Left lobe of liver (tissue), 2 donors: Measurements from ENCODE around the gene TMEM178B. TPM values are rescaled to one million over a fixed set of nuclear protein-coding genes. Genes with fewer than 3 reads are reported as not detected.
A peak's percentile ranks its signal among the peaks of the same experiment; 100 is the strongest.

Experiments
- ATAC-seq: fragments of 200-7000 bp; cut with Tn5 transposase; one replicate; pipeline ENCODE4 v1.9.1; 2020; ENCODE audit warnings: mild to moderate bottlenecking, moderate library complexity
- DNase-seq: peaks from one replicate; pipeline ENCODE4 v3.0.0-alpha.2; 2020; ENCODE audit warnings: low spot score
- total RNA-seq: library from RNA; stranded (reverse); gene quantifications from one replicate; pipeline ENCODE4 v1.2.1, GENCODE V29; 2021
- donor health status: DM: no; HTN: no; CAD: no; lungs with moderate emphysema.
- donor health status: DM: no; HTN: yes; CAD: no.

Gene TMEM178B
- total RNA-seq, 1 donor from 2014 or later, result not detected

DNA sequence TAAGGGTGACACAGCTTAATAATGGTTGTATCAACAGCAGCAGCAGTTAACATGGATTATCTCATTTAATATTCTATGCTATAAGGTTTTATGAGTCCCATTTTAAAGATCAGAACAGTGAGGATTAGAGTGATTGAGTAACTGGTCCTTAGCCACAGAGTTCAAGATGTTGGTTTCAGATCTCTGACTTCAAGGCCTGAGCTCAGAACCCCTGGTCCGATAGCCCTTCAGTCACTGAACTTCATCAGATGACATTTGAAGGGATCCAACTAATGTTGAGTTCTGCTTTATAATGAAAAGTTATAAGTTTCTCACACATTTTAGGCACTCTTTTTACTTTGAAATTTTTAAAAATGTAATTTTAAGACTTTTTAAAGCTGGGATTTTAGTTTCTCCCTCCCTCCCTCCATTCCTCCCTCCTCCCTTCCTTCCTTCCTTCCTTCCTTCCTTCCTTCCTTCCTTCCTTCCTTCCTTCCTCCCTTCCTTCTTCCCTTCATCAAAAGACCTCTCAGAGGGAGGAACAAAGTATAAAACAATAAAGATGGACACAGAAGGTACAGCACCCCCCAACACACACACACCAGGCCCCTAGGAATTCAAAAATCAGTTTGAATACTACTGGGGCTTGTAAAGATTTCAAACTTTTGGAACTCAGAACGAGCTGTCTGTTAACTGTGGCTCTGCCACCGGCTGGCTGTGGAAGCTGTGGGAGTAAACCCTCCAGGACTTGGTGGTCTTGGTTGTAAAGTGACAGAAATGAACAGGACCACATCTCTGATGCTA lies 270.5 kb downstream of the TMEM178B start:
- no peak for DNase-seq
- ATAC-seq, result no peak

DNA sequence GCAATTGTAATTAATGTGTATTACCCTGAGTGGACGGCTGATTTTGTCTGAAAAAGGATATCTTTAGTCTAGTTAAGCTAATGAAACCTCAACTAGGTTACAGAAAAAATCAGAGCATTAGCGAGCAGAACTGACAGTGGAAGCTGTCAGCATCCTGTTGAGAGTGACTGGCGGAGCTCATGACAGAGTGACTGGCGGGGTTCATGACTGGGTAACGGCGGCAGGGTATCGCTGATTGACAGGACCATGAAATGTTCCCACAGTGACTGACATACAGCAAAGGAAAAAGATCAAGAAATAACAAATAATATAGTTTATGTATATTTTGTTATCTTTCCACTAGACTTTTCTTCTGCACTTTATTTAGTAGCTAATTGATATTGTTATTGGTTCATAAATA lies 274.9 kb downstream of the TMEM178B start:
- no peak for DNase-seq
- no peak for ATAC-seq

DNA sequence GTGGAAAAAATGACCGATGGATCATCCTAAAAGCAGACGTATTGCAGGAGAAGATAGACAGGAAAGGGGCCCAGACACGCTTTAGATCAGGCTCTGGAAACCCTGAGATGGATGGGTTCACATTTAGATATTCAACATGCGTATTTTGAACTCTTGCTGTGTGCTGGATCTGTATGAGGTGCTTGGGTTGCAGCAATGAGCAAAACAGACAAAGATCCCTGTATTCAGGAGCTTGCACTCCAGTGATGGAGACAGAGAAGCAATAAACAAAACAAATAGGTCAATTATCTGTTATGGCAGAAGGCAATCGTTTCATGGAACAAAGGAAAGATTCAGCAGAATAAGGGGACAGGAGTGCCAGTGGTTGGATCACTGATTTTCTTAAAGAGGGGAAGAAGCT lies 275.5 kb downstream of the TMEM178B start:
- no peak for DNase-seq
- no peak for ATAC-seq

DNA sequence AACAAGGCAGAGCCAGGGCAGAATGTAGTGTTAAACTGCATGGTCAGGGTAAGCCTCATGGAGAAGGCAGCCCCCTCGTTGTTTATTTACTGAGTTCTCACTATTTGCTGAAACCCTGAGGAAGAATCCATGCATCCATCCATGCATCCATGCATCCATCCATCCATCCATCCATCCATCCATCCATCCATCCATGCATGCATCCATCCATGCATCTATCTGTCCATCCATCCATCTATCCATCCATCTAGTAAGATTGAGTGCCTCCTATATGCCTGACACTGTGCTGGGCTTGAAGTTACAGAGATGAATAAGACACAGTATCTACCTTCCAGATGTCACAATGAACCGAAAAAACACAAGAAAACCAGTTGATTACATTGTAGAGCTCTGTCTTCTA lies 275.9 kb downstream of the TMEM178B start:
- ATAC-seq, result no peak
- no peak for DNase-seq

DNA sequence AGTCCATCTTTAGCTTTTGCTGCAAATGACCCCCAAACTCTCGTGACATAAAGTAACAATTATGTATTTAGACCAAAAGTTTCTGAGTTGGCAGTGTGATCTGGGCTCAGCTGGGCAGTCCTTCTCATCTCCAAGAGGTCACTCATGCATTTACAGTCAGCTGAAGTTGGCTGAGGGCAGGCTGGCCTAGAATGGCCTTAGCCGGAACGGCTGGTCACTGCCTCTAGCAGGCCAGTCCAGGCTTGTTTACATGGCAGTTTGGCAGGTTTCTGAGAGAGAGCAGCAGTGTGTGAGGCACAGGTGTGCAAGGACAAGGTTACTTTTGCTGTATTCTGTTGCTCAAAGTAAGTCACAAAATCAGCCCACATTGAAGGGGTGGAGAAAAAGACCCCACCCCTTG lies 277.3 kb downstream of the TMEM178B start:
- no peak for ATAC-seq

DNA sequence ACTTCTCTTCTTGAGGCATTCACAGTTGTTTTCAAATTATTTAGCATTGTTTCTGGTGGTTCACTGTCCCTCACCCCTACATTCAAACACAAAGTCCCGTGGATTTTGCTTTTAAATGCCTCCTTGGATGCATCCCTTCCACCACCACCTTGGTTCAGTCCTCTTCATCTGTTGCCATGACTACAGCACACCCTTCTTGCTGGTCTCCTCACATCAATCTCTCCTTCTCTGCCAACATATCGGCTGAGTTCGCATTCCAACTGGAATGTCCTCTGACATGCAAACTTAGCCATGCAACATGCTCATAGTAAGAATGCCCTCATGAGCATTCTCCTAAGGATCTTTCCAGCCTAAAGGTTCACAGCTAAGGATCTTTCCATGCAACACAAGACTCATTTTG lies 279.1 kb downstream of the TMEM178B start:
- DNase-seq, result no peak
- ATAC-seq, result no peak

More for the DNA sequence above, 277.3 kb downstream of the TMEM178B start:
- DNase-seq, result no peak

DNA sequence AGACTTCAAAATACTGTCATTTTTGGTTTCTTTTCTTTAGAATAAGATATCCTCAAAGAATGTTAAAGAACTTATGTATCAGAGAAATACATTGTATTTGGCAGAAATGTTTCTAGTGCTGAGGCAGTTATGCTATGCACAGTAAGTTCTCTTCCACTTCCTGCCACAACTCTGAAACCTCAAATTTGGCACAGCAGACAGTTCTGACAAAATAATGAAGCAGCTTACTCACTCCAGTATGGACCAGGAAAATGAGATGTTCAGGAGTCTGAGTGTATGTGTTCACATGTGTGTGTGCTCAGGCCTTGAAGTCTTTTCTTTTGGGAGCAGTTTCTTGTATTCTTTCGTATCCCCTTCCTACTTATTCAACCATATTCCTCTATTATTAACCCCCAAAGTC lies 280.4 kb downstream of the TMEM178B start:
- DNase-seq (no peak), ATAC-seq (no peak)

DNA sequence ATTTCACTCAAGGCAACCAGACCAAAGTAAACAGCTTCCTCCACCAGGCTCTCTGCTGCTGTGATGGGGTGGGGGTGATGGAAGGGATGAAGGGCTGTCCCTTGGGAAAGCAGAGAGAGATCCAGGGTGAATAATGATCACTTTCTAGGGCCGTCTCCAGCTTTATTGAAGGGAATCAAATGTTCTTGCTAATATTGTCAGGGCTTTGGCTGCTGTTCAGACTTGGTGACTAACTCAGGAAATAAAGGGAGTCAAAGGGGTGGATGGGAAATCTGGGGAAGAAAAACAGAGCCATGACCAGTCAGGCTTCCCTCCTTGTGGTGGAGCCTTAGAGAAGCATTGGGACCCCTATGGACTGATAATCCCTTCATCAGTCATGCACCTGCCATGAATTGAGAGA lies 281.2 kb downstream of the TMEM178B start:
- DNase-seq (no peak), ATAC-seq (no peak)

DNA sequence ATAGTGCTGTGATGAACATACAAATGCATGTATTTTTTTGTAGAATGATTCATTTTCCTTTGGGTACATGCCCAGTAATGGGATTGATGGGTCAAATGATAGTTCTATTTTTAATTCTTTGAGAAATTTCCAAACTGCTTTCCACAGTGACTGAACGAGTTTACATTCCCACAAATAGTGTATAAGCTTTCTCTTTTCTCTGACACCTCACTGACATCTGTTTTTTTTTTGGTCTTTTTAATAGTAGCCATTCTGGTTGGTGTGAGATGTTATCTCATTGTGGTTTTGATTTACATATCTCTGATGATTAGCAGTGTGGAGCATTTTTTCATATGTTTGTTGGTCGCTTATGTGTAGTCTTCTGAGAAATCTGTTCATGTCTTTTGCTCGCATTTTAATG lies 282.3 kb downstream of the TMEM178B start:
- DNase-seq (no peak), ATAC-seq (no peak)

DNA sequence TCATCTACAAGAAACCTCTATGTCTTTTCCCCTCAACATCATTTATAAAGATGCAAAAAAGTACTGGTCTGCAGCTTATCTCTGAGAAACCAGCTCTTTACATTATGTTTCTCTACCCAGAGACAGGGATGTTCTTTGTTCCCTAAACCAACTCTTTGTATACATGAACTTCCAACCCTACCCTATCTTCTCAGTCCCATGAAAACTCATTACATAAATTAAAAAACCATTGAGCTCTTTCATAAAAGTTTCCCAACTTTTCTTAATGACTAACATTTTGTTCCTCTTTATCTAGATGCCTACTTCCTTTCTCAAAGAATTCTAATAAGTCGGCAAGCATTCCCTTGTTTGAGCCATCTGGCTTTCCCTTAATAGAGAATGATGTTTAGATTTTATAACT lies 284.5 kb downstream of the TMEM178B start:
- DNase-seq (no peak), ATAC-seq (no peak)

DNA sequence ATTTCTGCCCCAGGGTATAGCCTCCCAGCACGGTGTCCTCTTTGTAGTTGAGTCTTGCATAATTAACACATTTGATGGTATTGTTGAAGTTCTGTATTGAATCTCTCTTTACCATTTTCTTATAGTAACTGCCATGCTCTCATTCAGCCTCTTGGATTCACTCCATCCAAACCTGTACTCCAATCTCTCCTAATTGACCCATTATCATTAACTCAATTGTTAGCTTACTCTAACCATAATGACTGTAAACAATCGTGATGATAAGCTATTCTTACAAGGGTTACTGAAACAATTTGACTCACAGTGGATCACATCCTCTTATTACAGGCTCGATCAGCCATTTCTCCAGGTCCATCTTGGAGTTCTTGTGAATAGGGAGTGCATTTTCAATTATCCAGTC lies 285.4 kb downstream of the TMEM178B start:
- no peak for ATAC-seq

DNA sequence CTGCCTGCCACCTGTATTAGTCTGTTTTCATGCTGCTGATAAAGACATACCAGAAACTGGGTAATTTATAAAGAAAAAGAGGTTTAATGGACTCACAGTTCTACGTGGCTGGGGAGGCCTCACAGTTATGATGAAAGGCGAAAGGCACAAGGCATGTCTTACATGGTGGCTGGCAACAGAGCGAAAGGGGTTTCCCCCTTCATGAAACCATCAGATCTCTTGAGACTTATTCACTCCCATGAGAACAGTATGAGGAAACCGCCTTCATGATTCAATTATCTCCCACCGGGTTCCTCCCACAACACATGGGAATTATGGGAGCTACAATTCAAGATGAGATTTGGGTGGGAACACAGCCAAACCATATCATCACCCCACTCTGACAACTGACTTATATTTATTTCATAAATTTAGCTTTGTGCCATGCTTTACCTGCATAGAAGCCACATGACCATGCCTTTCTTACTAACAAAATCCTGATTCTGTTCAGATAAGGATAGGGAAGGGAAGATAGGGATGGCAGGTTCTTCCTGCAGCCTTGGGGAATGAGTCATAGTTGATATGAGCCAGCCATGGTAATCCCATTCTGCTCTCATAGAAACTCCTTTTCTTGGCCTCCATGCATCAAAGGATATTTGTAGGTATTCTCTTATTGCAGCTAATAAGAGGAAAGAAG lies 286.0 kb downstream of the TMEM178B start:
- DNase-seq, result no peak
- ATAC-seq, result no peak

More for the DNA sequence above, 285.4 kb downstream of the TMEM178B start:
- no peak for DNase-seq

DNA sequence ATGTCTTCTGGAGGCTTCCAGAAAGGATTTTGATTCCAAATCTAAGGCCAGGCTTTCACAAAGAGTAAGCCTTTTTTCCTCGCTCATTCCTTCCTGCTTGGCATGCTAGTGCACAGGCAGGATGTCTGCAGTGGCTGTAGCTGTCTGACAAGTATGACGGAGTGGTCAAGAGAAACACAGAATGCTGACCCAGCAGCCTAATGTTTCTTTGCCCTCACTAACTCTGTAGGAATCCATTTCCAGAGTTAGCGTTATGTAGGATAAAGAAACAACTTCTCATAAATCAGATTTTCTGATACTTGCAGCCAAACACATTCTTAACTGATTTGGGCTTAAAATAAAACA lies 286.5 kb downstream of the TMEM178B start:
- no peak for DNase-seq
- no peak for ATAC-seq

DNA sequence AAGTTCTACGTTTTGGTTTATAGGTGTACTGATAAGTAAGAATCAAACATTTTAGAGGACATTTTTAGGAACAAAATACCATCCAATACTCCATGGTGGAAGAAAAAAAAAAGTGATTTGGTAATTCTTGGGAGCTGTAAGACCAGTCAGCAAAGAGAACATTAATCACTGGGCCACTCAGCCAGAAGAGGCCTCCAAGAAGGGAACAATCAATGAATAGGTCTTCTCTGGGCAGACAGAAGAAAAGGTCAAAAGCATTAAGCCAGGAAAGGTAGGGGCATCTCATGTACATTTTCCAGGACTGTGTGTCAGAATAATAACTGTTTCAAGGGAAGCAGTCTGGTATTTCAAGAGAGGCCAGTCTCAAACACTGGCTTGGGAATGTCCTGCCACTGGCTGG lies 286.9 kb downstream of the TMEM178B start:
- no peak for DNase-seq
- ATAC-seq, result no peak

DNA sequence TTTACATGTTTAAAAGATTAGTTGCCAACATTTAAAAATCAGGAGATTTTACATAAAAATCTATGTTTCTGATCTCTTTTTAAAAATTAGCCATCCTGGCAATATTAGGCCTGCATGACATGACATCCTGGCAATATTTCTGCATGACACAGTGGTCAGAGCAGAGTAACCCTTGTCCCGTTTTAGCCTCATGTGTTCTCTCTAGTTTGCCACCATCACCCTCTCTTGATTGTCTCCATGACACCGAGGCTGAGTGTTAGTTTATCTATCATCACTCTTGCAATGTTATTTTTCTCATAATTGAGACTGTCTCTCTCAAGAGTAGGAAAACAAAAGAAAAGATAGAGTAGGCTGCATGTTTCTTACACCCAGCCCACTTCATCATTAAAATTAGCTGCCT lies 287.6 kb downstream of the TMEM178B start:
- ATAC-seq, result no peak
- DNase-seq, result no peak

DNA sequence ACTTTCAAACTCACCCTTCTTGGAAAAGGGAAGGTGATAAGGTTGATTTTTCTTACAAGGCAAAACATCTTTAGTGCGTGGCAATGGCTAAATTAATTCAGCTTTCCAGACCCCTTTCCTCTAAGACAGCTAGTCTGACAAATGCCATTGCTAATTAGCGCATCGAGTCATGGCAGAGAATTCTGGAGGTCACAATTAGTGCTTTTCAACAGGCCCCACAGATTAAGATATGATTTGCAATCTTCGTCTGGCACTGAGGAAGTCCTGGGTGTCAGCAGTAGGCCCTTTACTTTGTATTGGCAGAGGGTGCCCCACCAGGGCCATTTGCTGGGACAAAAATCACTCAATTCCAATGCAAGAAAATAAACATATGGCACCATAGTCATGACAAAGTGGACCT lies 288.1 kb downstream of the TMEM178B start:
- no peak for ATAC-seq
- DNase-seq, result no peak

DNA sequence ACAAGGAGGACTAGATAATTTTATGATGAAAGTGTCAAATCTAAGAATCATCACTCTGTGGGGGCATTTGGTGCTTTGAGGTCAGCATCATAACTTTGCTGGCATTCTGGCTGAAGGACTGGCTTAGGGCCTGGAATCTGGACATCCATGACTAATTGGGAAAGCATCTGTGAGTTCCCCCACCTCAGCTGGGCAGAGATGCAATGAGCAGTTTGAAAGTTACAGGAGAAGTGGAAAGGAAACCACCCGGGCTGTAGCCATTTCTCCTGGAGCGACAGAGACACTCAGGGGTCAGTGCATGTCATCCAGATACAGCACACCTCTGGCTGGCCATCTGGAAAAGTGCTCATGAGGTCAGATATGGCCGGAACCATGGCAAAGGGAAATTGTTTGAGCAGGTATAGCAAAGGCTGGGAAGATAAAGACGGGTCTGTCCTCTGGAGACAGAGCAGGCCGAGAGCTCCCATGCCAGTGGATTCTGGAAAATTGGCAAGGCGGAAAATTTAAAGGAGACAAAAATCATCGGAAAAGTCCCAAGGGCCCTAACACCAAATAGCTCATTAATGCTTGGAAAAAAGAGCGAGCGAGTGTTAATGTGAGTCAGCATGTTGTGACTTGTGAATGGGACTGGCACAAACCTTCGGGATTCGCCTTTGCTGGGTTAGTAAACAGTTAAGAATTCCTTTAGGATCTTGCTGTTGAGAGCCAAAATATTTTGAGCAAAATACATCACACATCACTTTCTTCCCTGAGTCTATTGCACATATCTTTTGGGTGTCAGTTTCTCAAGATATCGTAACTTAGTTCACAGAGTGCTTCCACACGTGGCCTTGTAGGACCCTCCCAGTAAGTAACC lies 288.9 kb downstream of the TMEM178B start:
- ATAC-seq, result no peak

DNA sequence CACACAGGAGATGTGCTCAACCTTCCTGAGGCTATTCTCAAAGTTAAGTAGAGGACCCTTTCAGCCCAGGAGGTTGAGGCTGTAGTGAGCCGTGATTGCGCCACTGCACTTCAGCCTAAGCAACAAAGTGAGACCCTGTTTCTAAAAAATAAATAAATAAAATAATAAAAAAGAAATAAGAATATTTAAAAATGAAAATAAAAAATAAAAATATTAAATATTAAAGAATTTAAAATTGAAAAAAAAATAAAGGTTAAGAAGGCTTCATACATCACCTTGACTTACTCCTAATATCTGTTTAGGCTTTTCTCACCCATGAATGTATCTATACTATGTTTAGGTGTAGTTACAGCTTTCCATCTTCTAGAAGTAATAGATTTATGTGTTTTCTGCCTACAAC lies 289.9 kb downstream of the TMEM178B start:
- ATAC-seq, result no peak
- DNase-seq, result no peak

More for the DNA sequence above, 288.9 kb downstream of the TMEM178B start:
- no peak for DNase-seq

DNA sequence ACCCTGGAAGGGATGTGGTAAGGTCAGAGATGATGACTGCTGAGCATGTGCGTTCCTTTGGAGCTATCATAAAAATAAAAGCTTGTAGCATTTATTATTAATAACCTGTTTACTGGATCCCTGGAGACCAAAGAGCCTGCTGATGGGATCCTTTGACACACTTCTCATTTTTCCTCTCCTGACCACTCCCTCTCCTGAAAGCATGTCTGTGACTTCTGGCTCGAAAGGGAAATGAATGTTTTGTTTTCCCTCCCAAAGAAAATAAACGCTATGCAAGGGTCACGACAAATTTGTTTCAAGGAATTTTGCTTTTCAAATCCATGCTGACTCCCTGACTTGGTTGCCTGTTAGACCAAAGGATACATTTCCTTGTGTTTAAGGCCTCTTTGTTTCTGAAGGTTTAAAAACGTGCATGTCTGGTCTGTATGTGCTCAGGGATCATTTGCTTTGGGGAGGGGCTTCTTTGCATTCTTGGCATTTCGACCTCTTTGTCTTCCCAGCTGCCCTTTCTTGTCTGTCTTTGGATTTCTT lies 292.3 kb downstream of the TMEM178B start:
- ATAC-seq, result no peak

DNA sequence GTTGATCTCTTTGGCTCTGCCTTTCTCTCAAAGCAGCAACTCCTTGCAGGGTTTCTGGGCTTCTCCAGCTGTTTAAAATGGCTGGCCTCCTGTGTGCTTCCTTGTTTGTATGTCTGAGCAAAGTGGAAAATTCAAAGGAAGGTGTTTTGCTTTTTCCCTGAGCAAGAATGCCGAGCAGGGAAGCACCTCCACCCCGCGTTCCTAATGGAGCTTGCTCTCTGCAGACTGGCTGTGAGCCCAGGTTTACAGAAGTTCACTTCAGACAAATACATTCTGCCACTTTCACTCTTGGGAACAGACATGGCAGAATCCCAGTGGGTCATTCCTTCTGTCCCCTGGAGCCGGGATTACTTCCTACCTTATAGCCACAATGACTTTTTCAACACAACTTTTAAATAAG lies 295.6 kb downstream of the TMEM178B start:
- DNase-seq (peak; percentile 68), ATAC-seq (peak; percentile 98)

More for the DNA sequence above, 292.3 kb downstream of the TMEM178B start:
- DNase-seq, result no peak

DNA sequence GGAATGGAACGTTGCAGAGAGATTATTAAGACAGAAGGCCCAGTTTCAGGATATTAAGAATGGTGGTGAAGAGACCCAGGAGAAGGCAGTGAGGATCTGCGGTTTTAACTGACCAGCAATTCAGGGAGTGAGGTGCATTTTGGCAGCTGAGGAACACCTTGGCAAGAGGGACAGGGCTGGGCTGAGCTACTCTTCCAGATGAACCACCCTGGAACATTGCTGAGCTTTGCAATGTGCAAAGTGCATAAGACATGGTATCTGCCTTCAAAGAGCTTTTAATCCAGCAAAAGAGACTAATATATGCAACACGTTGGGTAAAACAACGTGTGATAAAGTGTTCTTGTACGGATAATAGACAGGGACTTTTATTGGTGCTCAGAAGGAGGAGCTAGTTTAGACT lies 296.3 kb downstream of the TMEM178B start:
- DNase-seq (no peak), ATAC-seq (no peak)
